ENCODE results near the gene HOXD12.

DNA sequence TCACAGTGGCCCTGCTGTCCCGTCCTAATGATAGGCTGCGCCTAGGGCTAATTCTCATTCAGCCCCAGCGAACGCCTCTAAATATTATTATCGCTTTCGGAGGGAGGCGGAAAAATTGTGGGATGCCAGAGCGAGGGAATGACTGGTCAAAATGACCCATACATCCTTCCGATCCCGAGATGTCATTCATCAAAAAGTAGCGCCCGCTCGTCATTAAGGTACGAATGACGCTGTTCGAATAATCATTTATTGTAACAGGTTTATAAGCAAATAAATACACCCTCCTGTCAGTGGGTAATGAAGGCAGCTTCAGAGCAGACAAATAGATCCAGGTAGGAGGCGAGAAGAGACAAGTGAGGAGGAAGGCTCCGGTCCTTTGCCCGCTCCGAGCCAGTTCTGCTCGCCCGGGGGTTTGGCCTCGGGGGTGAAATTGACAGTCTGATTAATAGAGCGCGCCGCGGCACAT lies 15.8 kb upstream of the HOXD12 start, which contains the start of gene EVX2:
- TF ChIP-seq, protein P1, sequence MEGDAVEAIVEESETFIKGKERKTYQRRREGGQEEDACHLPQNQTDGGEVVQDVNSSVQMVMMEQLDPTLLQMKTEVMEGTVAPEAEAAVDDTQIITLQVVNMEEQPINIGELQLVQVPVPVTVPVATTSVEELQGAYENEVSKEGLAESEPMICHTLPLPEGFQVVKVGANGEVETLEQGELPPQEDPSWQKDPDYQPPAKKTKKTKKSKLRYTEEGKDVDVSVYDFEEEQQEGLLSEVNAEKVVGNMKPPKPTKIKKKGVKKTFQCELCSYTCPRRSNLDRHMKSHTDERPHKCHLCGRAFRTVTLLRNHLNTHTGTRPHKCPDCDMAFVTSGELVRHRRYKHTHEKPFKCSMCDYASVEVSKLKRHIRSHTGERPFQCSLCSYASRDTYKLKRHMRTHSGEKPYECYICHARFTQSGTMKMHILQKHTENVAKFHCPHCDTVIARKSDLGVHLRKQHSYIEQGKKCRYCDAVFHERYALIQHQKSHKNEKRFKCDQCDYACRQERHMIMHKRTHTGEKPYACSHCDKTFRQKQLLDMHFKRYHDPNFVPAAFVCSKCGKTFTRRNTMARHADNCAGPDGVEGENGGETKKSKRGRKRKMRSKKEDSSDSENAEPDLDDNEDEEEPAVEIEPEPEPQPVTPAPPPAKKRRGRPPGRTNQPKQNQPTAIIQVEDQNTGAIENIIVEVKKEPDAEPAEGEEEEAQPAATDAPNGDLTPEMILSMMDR (conservative IDR thresholded peaks at IDR 0.05 in 1 of 2, IDR thresholded peaks at IDR 0.05 in 1 of 2; ENCODE audit: low read depth in 1 of 2, low read length in 2 of 2): no peak
- TF ChIP-seq EZH2 (IDR thresholded peaks at IDR 0.05; ENCODE audit: low read length, missing control alignments): peak; percentile 60

Measured in fibroblast of lung (primary cell).